HepG2 (cell line): ENCODE results near the gene FANCG. TPM values are rescaled to one million over a fixed set of nuclear protein-coding genes. Genes with fewer than 3 reads are reported as not detected.

Experiments used
- ATAC-seq: fragments of 200-7000 bp; cut with Tn5 transposase; 3 replicates; pipeline ENCODE4 v1.9.1; 2020; ENCODE audit warnings: mild to moderate bottlenecking, moderate library complexity
- BruUV-seq: library from RNA; stranded (reverse); fragments of 400-500 nt; replicated peaks from 2 replicates; lab custom pipeline; 2021; lab: Mats Ljungman, UMichigan
- CTCF ChIA-PET: fragments of 300-600 bp; formaldehyde crosslinking; extraction: SDS; loops from one replicate; lab custom pipeline; 2021; ENCODE audit warnings: low total read pairs, inconsistent platforms, low intra/inter-chr PET ratio; lab: Yijun Ruan, JAX
- POLR2A ChIA-PET: fragments of 350-600 bp; sonication (Branson Sonifier 250); formaldehyde crosslinking; loops from one replicate; lab custom pipeline; 2020; ENCODE audit warnings: antibody characterized with exemption, inconsistent platforms; lab: Yijun Ruan, JAX
- DNase-seq: peaks from one replicate; pipeline ENCODE4 v3.0.0-alpha.2; 2015; ENCODE audit warnings: low spot score
- FAIRE-seq: peaks from 3 replicates; lab custom pipeline; 2011; peaks lifted over from hg19 to GRCh38; lab: Jason Lieb, UNC
- H2AFZ ChIP-seq: one replicate; pipeline ENCODE4 v1.6.1; 2011; ENCODE audit warnings: low read length, inconsistent platforms
- H3K27ac ChIP-seq: fragments of 300-600 bp; 3 replicates; pipeline ENCODE4 v1.8.0; 2011; ENCODE audit warnings: mixed run types, mild to moderate bottlenecking, mixed read lengths, low read length, inconsistent platforms; ENCODE audit not compliant: insufficient read depth; ENCODE audit errors: extremely low read length
- H3K27me3 ChIP-seq, 2 experiments: fragments of 200-600 bp in 1 of 2; 2 replicates in 1 of 2; 3 replicates in 1 of 2; pipeline versions ENCODE4 v1.6.0 to v1.8.0; 2011; ENCODE audit warnings: low read length in 2 of 2, mild to moderate bottlenecking in 2 of 2, moderate library complexity in 2 of 2, inconsistent platforms in 1 of 2; ENCODE audit not compliant: insufficient read depth in 2 of 2, control insufficient read depth in 1 of 2
- H3K36me3 ChIP-seq, 2 experiments: fragments of 200-600 bp in 1 of 2; replicated peaks in 1 of 2; 2 replicates in 1 of 2; 3 replicates in 1 of 2; pipeline versions ENCODE4 v1.5.1 to v1.8.0; 2011; ENCODE audit warnings: low read length in 2 of 2, inconsistent platforms in 1 of 2; ENCODE audit not compliant: insufficient read depth in 2 of 2, control insufficient read depth in 1 of 2
- H3K4me1 ChIP-seq: 2 replicates; pipeline ENCODE4 v1.5.1; 2012; ENCODE audit warnings: low read length, inconsistent platforms; ENCODE audit not compliant: insufficient read depth
- H3K4me2 ChIP-seq: 2 replicates; pipeline ENCODE4 v1.6.0; 2011; ENCODE audit warnings: low read depth, low read length, inconsistent platforms
- H3K4me3 ChIP-seq, 3 experiments: fragments of 200-600 bp in 1 of 3; sonication (generic), shearing (Covaris generic) in 1 of 3; replicated peaks in 1 of 3; 2 replicates each; pipeline ENCODE4 v1.5.1; 2011 to 2016; ENCODE audit warnings: low read length in 3 of 3, inconsistent platforms in 2 of 3, low read depth in 2 of 3, mild to moderate bottlenecking in 2 of 3, control low read depth in 1 of 3, mixed read lengths in 1 of 3; ENCODE audit not compliant: insufficient read depth in 1 of 3
- H3K79me2 ChIP-seq: one replicate; pipeline ENCODE4 v1.6.1; 2011; ENCODE audit warnings: low read length, inconsistent platforms; ENCODE audit not compliant: insufficient read depth
- H3K9ac ChIP-seq: 2 replicates; pipeline ENCODE4 v1.6.0; 2011; ENCODE audit warnings: mild to moderate bottlenecking, low read depth, low read length, inconsistent platforms; ENCODE audit not compliant: insufficient read depth
- H3K9me3 ChIP-seq: 2 replicates; pipeline ENCODE4 v1.5.1; 2012; ENCODE audit warnings: mild to moderate bottlenecking, low read length
- H4K20me1 ChIP-seq: 2 replicates; pipeline ENCODE4 v1.6.0; 2011; ENCODE audit warnings: inconsistent platforms, mild to moderate bottlenecking, low read length, moderate library complexity; ENCODE audit not compliant: insufficient read depth
- FOXM1 ChIP-seq: sonication (generic); formaldehyde crosslinking; IDR thresholded peaks from 2 replicates; pipeline ENCODE4 v1.5.0; 2020; ENCODE audit warnings: missing genetic modification reagents
- GATAD2A ChIP-seq: IDR thresholded peaks from 2 replicates; pipeline ENCODE4 v1.6.1; 2016
- HNRNPLL ChIP-seq: fragments of 200-400 bp; formaldehyde crosslinking; IDR thresholded peaks from 2 replicates; pipeline ENCODE4 v1.6.1; 2017; ENCODE audit warnings: mild to moderate bottlenecking, low read depth, low read length; ENCODE audit not compliant: poor library complexity, severe bottlenecking
- NFAT5 ChIP-seq: sonication (generic); formaldehyde crosslinking; IDR thresholded peaks from 2 replicates; pipeline ENCODE4 v1.4.0; 2020; ENCODE audit warnings: missing genetic modification reagents
- ZBTB4 ChIP-seq: sonication (generic); formaldehyde crosslinking; IDR thresholded peaks from 2 replicates; pipeline ENCODE4 v1.4.0; 2020; ENCODE audit warnings: missing genetic modification reagents, mild to moderate bottlenecking, borderline replicate concordance
- ZC3H4 ChIP-seq: sonication (generic); formaldehyde crosslinking; IDR thresholded peaks from 2 replicates; pipeline ENCODE4 v1.4.0; 2020; ENCODE audit warnings: missing genetic modification reagents, borderline replicate concordance
- ZNF280B ChIP-seq: sonication (generic); formaldehyde crosslinking; IDR thresholded peaks from 2 replicates; pipeline ENCODE4 v1.5.0; 2020; ENCODE audit warnings: missing genetic modification reagents, mild to moderate bottlenecking, borderline replicate concordance
- ZNF674 ChIP-seq: sonication (generic); formaldehyde crosslinking; IDR thresholded peaks from 2 replicates; pipeline ENCODE4 v1.5.0; 2020; ENCODE audit warnings: low read depth, mild to moderate bottlenecking, missing genetic modification reagents
- ZNF776 ChIP-seq: sonication (generic); formaldehyde crosslinking; IDR thresholded peaks from 2 replicates; pipeline ENCODE4 v1.4.0; 2020; ENCODE audit warnings: mild to moderate bottlenecking, missing genetic modification reagents
- WGBS: methylation state at CpG from one replicate; pipeline ENCODE4 v1.1.6; 2017; ENCODE audit warnings: low lambda C conversion rate; 5-methylcytosine and 5-hydroxymethylcytosine counted together
- in situ Hi-C: cut with HindIII; loops from 2 replicates; pipeline ENCODE4 v1.10.0; 2017; ENCODE audit warnings: low pct_unique_long_range_greater_than_20kb; ENCODE audit not compliant: extremely low pct_ligation_motif_present
- intact Hi-C: fragments of 100-400 bp; cut with micrococcal nuclease; formaldehyde crosslinking; loops from one replicate; pipeline ENCODE4 v1.10.0; 2022; ENCODE audit not compliant: unreplicated experiment
- polyA plus RNA-seq, 8 experiments: library from polyadenylated mRNA; depleted of rRNA in 3 of 8; stranded (reverse) in 7 of 8; unstranded in 1 of 8; fragments of >200 nt; fragmentation: Illumina TruSeq in 4 of 8; extraction: Trizol in 4 of 8; gene quantifications; 2 replicates each; pipeline versions ENCODE4 v1.2.1 to v1.2.3, GENCODE V29; 2011 to 2016; ENCODE audit warnings: low read depth in 4 of 8, missing spikeins in 1 of 8, mixed read lengths in 1 of 8; ENCODE audit not compliant: insufficient read depth in 1 of 8
- total RNA-seq, 5 experiments: library from RNA; depleted of rRNA; stranded (reverse); fragments of >200 nt; fragmentation: Illumina TruSeq; extraction: Trizol; gene quantifications; 2 replicates each; pipeline ENCODE4 v1.2.3, GENCODE V29; 2016; ENCODE audit warnings: low read depth in 1 of 5

FANCG gene
- total and polyA plus RNA-seq, 2 of the 13 experiments (the other 11 are each of a cell fraction or from before 2014, with no cell fraction given), result 14.4 to 45.1 TPM

DNA sequence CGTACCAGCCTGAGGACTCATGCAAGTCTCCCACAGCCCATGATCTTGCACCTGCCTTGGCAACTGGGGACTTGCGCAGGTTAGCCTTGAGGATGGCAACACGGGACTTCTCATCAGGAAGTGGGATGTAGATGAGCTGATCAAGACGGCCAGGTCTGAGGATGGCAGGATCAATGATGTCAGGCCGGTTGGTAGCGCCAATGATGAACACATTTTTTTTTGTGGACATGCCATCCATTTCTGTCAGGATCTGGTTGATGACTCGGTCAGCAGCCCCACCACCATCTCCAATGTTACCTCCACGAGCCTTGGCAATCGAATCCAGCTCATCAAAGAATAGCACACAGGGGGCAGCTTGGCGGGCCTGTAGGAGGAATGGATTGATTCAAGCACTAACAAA, 20.3 kb downstream of the FANCG start:
- Histone ChIP-seq H3K4me3 (no peak overlapping the region), H3K79me2 (no peaks in the 10 kb centered on the region), H3K27me3 (no peaks in the 10 kb centered on the region), H3K36me3 (peaks cover 37 to 84% of the 10 kb centered on the region in 2 experiments), H3K9ac (no peak overlapping the region), H3K4me2 (no peak overlapping the region), H4K20me1 (peaks cover 7% of the 10 kb centered on the region), H3K27ac (no peak overlapping the region), H2AFZ (no peak overlapping the region), H3K4me1 (no peaks in the 10 kb centered on the region), H3K9me3 (no peaks in the 10 kb centered on the region)
- no peak for TF ChIP-seq ZBTB4 (CRISPR knock-in tag)
- TF ChIP-seq ZC3H4 (CRISPR knock-in tag), result no peak
- no peak for TF ChIP-seq ZNF776 (CRISPR knock-in tag)
- no peak for TF ChIP-seq ZNF280B (CRISPR knock-in tag)
- no peak for TF ChIP-seq GATAD2A (CRISPR knock-in tag)
- TF ChIP-seq NFAT5, result no peak
- TF ChIP-seq HNRNPLL, result no peak
- TF ChIP-seq ZNF674, result no peak
- TF ChIP-seq FOXM1, result no peak
- BruUV-seq, result no TSS peak
- in situ Hi-C loops, result no loop called here
- ChIA-PET CTCF (no interaction called here), POLR2A (interaction anchor here (1.1 to 1.4 kb wide), 2 partner anchors 10 to 13 kb away, joined by 3 to 5 read pairs; partner anchors contain the start of gene VCP)
- DNase-seq (no peak), FAIRE-seq (no peak), ATAC-seq (no peak)
- WGBS, result over 99% methylated on average over 10 of the region's 10 CpGs
- intact Hi-C loops, result no loop called here
